DMS 273 treated with DMSO at 0.1 percent for 48 hours (cell line): ENCODE results near the gene BCO1.

Experiments
- DNase-seq: peaks from one replicate; lab custom pipeline; 2025; lab: John Stamatoyannopoulos, UW

The BCO1 gene

DNA sequence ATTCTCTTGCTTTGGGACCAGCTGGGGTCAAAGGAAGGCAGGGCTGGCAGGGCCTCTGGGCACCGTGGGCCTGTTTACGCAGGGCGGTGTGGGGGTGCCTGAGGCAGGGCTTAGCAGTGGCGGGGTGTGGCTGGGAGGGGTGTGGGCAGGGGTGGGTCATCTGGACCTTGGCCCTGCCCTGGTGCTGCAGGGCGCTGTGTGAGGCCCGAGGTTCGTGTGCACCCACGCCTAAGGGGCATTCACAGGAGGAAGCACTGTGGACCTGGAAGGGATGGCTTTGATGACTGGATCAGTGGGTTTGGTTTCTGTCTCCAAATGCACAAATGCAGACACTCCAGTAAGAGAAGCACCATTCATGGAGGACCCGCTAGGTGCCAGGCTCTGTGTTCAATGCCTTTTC is 37.3 kb downstream of the BCO1 start:
- no peak for DNase-seq

DNA sequence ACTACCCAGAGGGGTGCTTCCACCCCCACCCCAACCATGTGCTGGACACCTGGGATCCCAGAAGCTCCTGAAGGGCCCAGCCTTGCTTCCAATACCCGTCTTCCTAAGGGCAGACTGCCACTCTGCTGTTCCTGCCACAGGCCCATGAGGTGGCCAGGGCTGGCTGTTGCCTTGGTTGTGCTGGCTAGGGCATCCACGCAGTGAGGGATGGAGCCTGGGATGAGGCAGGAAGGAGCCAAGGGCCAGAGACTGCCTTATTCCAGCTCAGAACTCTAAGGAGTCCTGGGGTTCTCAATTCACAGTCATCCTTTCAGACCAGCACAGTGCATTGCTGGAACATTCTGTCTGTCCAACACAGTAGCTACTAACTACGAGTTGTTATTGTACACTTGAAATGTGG is 37.8 kb downstream of the BCO1 start:
- no peak for DNase-seq

DNA sequence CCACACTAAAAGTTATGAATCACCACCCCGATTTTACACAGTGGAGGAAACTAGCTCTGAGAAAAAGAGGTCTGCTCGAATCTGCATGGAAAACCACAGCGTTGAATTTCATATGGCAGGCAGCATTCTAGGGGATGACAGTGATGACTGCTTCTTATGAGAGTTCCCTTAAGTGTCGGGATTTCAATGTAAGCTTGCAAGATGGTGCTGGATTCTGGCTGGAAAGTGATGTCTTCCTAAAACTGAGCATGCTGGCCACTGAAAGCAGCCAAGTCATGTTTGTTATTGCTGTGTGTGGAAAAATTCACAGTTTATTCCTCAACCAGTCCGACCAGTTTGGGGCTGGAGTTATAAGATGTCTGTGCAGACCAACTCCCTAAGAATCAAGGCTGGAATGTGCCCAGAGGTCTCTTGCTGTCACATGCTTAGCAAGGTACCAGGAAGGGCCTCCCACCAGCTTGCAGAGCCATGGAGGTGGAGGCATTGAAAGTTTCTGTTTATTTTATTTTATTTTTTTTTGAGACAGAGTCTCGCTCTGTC is 39.1 kb downstream of the BCO1 start:
- DNase-seq, result no peak

DNA sequence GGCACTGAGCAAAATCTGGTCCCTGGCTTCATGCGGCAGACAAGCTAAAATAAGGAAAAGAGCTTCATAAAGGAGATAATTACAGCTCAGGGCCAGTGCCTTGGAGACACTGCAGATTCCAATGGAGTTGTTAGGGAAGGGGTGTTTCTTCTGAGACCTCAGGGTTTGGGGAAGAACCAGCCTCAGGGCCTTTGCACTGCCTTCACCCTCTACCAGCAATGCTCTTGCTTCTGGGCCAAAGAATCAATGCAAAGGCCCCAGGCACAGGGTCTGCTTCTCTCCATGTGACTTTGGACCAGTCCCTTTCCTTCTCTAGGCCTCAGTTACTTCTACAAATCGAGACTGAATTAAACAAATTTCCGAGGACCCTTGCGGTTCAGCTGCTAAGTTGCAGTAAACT is 40.0 kb downstream of the BCO1 start:
- DNase-seq, result no peak

DNA sequence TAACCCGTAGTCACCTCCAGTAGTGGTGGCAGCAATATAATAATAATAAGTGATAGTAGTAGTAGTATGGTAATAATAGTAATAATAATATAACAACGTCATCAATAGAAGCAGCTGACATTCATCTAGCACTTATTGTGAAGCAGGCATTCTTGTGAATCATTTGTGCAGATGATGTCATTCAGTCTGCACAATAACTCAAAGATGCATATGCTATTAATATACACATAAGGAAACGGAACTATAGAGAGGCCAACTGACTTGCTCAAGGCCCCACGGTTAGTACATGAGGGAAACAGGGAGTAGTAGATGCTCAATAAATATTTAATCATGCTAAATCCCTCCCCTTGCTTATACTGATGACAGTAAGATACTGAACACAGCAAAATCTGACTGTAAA is 40.9 kb downstream of the BCO1 start:
- no peak for DNase-seq

DNA sequence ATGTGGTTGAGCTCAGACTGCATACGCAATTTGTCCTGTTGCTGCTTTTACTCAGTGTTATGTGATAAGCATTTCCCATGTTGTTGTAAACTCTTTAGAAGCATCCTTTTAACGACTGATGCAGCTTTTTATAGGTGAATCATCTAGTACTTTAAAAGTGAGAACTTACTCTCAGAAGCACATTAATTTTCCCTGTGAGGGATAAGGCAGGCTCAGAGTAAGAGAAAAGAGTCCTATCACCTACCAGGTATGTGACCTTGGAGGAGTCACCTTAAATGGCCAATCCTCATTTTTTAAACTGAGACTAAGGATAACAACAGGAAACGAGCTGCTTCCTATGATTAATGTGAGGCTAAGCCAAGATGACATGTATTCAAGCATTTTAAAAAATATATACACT is 41.9 kb downstream of the BCO1 start:
- no peak for DNase-seq

DNA sequence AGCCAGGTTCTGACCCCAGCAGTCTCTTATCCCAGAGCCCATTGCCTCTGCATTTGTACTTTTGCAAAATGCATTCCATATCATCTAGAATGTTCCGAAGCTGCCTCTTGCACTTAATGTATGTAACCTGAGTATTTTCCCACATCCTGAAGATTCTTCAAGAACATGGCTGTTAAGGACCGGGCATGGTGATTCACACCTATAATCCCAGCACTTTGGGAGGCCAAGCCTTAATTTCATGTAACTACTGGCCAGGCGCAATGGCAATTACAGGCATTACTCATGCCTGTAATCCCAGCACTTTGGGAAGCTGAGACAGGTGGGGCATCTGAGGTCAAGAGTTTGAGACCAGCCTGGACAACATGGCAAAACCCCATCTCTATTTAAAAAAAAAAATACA is 44.6 kb downstream of the BCO1 start:
- no peak for DNase-seq

DNA sequence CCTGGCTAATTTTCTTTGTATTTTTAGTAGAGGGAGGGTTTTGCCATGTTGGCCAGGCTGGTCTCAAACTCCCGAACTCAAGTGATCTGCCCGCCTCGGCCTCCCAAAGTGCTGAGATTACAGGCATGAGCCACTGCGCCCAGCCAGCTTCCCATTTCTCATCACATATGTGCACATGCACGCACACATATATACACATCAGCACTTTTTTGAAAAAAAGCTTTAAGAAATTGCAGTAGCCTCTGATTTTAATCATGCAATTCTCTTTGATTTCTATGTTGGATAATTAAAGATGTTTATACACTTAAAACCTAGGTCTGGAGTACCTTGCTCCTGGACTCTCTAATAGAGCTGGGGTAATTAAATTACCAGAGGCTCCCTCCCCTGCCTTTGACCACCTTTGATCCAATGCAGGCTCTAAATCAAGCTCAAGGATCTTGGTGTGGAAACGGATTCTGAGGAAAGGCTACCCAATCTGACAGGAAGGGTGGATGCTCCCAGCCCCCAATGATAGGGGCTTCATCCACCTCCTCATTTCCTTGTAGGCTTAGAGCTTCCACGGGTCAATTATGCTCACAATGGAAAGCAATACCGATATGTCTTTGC is 46.6 kb downstream of the BCO1 start:
- DNase-seq, result no peak

DNA sequence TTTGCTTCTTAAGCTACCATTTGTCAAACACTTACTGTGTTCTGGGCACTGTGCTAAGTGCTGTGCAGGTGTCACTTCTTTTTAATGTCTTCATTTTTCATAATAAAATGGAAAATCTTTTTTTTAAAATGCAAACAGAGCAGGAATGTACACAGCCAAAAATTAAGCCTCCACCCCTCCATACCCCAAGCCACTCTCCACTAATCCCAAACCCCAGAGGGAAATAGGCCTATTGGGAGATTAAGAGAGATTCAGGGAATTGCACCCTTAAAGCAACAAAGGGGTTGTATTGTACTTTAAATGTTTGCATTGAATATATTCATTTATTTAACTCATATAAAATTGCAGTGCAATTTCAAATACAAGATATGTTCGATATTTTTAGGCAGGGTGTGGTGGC is 47.7 kb downstream of the BCO1 start:
- DNase-seq, result no peak

DNA sequence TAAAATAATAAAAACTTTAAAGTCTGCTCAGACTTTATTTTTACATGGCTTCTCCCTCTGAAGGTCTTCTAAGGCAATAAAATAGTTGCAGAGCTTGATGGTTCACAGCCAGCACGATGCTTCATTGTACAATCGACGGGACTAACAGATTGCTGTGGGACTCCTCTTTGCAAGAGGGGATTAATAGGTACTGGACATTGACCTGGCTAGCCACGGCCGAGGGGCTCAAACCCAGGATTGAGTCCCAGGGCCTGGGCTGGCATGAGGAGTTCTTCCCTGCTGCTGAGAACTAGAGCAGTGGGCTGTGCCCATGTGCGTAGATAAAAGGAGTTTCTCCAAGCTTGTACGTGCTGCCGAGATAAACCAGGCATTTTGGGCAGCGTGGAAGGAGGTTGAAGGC is 52.6 kb downstream of the BCO1 start:
- DNase-seq, result no peak

DNA sequence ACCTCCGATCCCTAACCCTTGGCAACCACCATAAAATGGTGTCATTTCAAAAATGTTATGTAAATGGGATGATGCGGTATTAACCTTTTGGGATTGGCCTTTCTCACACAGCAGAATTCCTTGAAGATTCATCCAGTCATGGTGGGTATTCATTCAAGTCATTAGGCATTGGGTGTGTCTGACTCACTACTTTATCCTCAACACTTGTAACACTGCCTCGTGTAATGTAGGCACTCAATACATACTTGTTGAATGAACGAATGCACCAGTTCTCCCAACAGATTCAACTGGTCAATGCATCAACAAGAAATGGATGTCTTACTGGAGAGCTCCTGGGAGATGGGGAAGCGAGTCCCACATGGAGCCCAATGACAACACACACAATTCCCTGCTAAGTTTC is 54.4 kb downstream of the BCO1 start:
- no peak for DNase-seq

DNA sequence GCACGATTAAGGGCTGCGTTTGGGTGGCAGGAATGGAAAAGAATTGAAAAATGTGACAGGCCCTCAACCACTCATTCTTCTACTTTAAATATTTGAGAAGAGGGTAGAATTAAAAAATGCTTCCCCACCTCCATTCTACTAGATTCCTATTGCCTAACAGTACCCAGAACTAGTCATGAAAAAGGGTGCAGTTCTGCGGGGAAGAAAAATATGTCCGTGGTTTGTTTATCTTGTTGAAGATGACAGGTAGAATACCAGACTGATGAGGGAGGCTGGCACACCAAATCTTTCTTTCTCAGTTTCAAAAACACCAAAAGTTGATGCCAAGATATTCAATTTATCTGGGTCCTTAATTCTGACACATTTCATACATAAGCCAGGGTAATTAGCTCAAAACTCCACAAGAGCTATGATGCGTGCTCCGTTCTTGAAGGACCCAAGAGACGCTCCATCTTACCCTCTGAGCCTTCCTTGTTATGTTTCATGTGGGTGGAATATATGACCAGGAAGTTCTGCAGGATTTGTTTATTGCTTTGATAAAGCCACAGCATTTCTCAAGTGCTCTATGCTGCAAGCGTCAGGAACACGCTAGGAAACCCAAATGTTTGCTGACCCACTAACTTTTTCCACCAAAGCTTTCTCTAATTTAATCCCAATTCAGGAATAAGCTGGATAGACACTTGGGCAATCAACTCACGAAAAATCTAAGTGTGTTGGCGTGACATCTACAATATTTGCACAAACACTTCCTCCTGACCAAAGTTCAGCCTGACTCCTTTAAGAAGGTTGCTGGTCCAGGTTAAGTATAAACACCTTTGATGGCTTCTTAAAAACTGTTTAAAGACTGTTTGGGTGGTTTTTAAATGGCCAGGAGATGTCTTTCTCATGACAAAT is 55.7 kb downstream of the BCO1 start:
- DNase-seq, result no peak

DNA sequence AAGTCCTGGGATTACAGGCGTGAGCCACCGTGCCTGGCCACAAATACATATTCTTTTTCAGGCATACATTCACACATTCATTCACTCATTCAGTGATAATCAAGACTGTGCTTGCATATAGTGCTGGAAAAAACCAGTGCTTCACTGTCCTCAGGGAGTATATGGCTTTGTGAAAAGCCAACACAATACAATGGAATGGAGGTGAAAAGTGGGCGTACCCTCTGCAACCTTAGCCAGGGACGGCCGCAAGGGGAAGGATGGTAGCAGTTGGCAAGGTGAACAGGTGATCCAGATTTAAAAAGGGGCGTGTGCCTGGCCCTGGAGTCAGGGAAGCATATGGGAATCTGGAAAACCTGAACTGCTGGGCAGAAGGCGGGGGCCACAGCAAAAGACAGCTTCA is 58.1 kb downstream of the BCO1 start:
- DNase-seq, result no peak

DNA sequence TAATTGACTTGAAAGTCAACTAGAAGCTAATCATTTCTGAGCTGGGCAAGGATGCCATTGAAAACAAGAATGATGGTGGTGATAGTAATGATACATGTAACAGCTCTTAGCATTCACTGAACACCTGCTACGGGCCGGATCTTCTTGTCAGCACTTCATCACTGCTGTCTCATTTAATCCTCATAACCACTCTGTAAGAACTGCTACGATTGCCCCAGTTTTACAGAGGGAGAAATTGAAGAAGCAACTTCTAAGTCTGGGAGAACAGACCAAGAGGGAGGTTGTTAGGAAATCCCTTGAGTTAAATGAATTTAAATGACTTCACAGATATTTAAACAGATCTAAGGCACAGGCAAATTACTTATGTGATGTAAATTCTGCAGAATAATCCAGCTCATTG is 69.3 kb downstream of the BCO1 start:
- no peak for DNase-seq

DNA sequence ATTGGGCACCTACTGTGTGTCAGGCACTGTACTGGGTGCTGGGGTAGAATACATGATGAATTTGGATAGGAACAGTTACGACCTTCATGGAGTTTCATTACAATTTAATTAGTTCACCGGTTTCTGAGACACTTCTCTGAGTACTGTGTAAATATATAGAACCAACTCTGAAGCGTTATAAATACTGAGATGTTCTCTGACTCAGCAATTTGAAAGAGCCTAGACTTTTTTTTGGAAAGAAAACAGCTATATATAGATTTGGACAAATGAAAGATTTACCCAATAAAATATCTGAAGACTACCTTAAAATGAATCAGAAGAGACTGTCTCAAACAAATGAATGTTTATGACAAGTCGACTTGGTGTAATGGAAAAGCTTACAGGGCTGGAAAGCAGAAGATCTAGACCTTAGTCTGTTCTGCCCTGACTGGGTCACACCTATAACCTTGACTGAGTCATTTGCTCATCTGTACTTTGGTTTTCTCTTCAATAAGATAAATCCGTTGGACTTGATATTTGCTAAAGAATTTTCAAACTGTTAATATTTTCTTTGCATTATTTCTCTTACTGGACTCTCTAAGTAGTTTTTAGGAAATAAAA is 71.7 kb downstream of the BCO1 start:
- no peak for DNase-seq

DNA sequence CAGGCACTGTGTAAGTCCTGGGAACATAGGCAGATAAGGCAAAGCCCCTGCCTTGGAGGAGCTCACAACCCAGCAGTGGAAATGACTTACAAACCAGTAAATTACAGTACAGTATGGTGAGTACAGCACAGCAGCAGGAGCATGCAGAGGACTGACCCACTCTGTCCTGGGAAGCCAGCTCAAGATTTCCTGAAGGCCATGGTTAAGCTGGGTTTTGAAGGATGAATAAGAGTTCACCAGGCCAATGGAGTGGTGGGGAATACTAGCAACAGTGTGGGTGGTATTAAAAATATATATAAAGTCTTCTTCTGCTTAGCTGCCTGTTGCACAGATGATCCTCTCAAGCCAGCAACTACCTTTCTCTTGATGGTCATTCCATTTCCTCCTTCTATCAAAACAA is 73.3 kb downstream of the BCO1 start:
- DNase-seq, result no peak

DNA sequence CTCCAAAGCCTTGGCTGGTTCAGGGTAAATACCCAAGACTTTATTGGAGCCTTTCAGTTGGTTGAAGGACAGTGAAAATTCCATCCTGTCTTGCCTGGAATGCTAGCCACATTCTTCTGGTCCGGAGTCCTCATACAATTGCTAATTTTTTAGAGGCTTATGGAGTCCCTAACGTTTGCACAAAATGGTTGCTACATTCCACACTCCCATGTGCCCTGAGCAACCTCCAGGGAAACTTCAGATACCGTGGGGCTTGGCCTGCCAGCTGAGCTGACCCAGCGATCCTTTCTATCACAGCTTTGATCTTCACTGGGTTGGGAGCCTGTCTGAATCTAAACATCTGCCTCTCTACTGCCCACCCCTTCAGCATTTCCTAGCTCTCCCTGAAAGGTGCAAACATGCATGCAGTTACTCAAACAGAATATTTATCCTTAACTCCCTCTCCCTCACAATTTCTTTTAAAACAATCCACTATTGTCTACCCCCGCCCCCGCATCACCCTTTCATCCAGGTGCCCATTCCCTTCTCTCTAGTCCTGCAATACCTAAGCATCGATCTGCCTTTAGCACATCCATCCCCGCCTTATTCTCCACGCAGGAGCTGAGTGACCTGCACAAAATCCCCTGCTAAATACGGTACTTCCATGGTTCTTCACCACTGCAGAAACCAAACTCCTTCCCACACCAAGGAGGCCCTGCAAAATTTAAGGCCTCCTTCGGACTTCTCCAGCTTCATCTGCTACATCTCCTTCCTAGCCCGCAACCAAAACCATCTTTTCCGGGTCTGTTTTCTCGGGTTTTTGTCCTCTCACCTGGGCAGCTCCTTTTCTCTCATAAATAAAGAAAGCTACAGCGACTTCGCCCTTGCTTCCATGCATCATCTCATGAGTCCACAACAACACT is 75.5 kb downstream of the BCO1 start:
- DNase-seq, result no peak

DNA sequence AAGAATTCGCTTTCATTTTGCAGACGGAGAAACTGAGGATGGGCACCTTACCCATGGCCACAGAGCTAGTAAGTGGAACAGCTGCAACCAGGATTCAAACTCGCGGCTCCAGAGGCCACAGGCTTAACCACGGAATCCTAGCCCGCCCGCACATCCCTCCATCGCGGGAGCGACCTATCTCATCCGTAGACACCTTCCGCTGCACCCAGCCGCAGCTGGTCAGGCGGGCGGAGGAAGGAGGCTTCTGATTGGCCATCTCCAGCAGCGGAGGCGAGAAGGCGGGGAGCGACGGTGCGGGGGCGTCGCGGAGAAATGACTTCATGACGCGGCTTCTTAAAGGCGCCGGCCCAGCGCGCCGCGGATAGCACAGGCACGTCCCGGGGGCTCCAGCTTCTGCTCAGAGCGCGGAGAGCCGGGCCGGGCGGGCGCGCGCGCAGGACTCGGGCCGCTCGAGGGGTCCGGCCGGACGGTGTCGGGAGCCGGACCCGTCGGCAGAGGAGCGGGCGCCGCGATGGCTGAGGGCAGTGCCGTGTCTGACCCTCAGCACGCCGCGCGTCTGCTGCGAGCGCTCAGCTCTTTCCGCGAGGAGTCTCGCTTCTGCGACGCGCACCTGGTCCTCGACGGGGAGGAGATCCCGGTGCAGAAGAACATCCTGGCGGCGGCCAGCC is 76.2 kb downstream of the BCO1 start, which contains the start of gene GAN:
Gene GAN (plus strand): TSS at position 360 of the 668 bp plus-strand sequence. CDS start 152 bp downstream, at position 512.
- DNase-seq, result peak; percentile 94

DNA sequence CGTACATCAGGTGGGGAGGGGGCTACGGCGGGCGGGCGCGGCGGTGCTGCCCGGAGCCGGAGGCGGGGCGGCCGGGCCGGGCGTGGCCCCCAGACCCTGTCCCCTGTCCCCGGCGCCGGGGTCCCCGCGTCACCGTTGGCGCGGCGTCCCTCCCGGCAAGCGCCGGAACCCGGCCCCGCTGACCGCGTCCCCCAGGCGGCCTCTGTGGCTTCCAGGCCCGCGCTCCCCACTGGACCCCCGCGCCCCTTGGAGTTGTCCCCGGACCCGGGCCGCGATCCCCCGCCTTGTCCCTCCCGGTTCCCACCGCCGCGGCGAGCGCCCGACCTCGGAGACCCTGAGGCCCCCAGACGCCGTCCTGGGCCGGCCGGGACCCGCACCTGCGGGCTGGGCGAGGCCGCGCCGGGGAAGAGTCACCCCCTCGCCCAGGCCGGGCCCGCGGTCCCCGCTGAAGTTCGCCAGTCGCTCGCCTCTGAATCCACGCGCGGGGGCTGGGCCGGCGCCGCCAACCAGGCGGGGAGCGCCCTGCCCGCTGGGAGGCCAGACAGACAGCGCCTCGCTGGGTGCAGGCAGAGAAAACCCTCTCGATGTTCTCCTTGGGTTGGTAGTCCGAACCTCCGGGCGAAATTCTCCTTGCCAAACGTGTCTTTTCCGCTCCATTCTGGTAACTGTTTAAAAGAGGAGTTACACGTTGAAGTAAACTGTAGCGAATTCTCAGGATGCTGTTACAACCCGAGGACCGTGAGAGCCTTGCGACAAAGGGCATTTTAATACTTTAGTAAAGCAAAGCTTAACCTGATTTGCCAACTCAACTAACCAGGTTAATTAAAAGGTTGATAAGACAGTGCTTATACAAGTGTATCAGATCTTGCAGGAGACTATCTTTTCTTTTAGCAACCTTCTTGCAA is 77.0 kb downstream of the BCO1 start:
- no peak for DNase-seq

DNA sequence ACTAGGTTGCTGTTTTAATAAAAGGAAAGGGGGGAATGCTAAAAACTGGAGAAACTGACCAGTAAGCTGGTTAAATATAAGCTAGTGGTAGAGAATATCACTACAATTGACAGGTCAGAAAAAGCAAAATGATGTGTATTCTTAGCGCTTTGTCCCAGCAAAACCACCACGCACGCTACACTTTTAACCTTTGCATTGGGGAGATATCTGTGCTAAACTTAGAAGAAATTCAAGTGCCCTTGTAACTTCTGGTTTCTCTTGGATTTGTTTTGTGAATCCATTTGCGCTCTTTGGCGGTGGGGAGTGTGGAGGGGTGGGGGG is 77.6 kb downstream of the BCO1 start:
- DNase-seq, result no peak
